Natural killer cell (primary cell): ENCODE data around the gene DDX42. TPM values are rescaled to one million over a fixed set of nuclear protein-coding genes. Genes with fewer than 3 reads are reported as not detected.

Source experiments
- ATAC-seq, 3 donors: fragments of 150-1000 bp in 2 of 3; fragments of 200-7000 bp in 1 of 3; cut with Tn5 transposase; 1 replicate in 1 of 3; 2 replicates in 2 of 3; pipeline ENCODE4 v1.10.0; 2021; ENCODE audit warnings: mild to moderate bottlenecking in 2 of 3, moderate library complexity in 2 of 3
- DNase-seq, 2 donors: peaks; one replicate each; pipeline versions ENCODE4 v3.0.0 to v3.0.0-alpha.2; 2013 to 2021; ENCODE audit warnings: mixed read lengths in 1 of 2
- H3K27ac ChIP-seq: one replicate; pipeline ENCODE4 v1.5.1; 2013; ENCODE audit warnings: mild to moderate bottlenecking, low read length
- H3K27me3 ChIP-seq: one replicate; pipeline ENCODE4 v1.6.1; 2013; ENCODE audit warnings: low read length; ENCODE audit not compliant: control insufficient read depth, insufficient read depth
- H3K36me3 ChIP-seq: one replicate; pipeline ENCODE4 v1.6.1; 2013; ENCODE audit warnings: low read length; ENCODE audit not compliant: control insufficient read depth, insufficient read depth
- H3K4me1 ChIP-seq: one replicate; pipeline ENCODE4 v1.6.1; 2013; ENCODE audit warnings: low read length; ENCODE audit not compliant: control insufficient read depth, insufficient read depth
- H3K4me3 ChIP-seq: one replicate; pipeline ENCODE4 v1.5.1; 2013; ENCODE audit warnings: low read length
- H3K9me3 ChIP-seq: one replicate; pipeline ENCODE4 v1.6.1; 2013; ENCODE audit warnings: low read length; ENCODE audit not compliant: control insufficient read depth, insufficient read depth
- H3K27ac Mint-ChIP-seq, 2 donors: one replicate each; pipeline ENCODE4 v1.8.0; 2022; ENCODE audit warnings: mild to moderate bottlenecking in 2 of 2, mixed read lengths in 2 of 2, moderate library complexity in 1 of 2
- H3K27me3 Mint-ChIP-seq, 2 donors: one replicate each; pipeline ENCODE4 v1.8.0; 2022; ENCODE audit warnings: low read depth in 2 of 2, mixed read lengths in 2 of 2
- H3K36me3 Mint-ChIP-seq: one replicate; pipeline ENCODE4 v1.8.0; 2022; ENCODE audit warnings: mixed read lengths
- H3K4me1 Mint-ChIP-seq, 2 donors: one replicate each; pipeline ENCODE4 v1.8.0; 2022; ENCODE audit warnings: mixed read lengths in 2 of 2
- H3K4me3 Mint-ChIP-seq: one replicate; pipeline ENCODE4 v1.8.0; 2022; ENCODE audit warnings: mild to moderate bottlenecking, moderate library complexity, mixed read lengths
- H3K9me3 Mint-ChIP-seq, 2 donors: one replicate each; pipeline ENCODE4 v1.8.0; 2022; ENCODE audit warnings: mixed read lengths in 2 of 2
- WGBS: methylation state at CpG from one replicate; pipeline ENCODE4 v1.1.7; 2013; ENCODE audit warnings: missing lambda C conversion rate; ENCODE audit not compliant: insufficient coverage; 5-methylcytosine and 5-hydroxymethylcytosine counted together
- intact Hi-C: fragments of 100-400 bp; cut with micrococcal nuclease; formaldehyde crosslinking; loops from one replicate; pipeline ENCODE4 v1.14.2; 2022
- total RNA-seq, 4 donors: library from RNA; stranded (reverse); fragments of 120-200 nt in 1 of 4; gene quantifications; one replicate each; pipeline versions ENCODE4 v1.2.3 to v1.2.4, GENCODE V29; 2013 to 2022
- TF ChIP-seq, protein P1 (sequence below): fragments of 200-600 bp; IDR thresholded peaks from one replicate; pipeline ENCODE4 v1.8.0; 2022; ENCODE audit warnings: antibody characterized with exemption

Gene DDX42
- total RNA-seq, 3 donors from 2014 or later (not counting 1 experiment from before 2014, with no cell fraction given), result 80.1 to 127 (median 110) TPM

DNA sequence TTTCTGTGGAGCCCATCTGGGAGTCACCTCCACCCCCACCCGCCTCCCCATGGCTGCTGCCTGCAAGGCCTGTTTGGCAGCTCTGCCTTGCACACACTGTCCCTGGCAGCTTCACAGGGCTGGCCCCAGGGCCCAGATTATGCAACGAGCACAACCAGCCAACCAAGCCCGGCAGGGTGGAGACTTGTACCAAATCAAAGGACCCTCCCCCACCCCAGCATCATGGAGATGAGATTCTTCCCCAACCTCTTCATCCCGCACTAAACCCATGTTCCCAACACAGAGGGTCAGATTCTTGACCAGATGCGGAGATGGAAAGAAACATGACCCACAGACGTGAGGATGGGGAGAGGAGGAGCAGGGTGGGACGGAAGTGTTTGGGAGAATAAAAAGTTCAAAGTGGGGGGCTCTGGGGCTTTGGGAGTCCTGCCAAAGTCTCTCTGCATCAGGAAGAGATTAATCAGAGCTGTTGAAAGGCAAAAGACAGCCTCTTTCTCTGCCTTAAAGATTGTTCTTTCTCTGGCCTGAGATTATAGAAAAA, 64.7 kb downstream of the DDX42 start:
- Mint-ChIP-seq H3K4me3 (peak overlapping the region; percentile 13), H3K9me3 (no peaks in the 10 kb centered on the region), H3K27me3 (no peaks in the 10 kb centered on the region), H3K27ac (no peak overlapping the region), H3K36me3 (no peaks in the 10 kb centered on the region), H3K4me1 (peaks cover 31 to 53% of the 10 kb centered on the region in 2 donors)
- no peak for ATAC-seq
- H3K4me3 ChIP-seq, result no peak overlapping the region
- peaks cover 29% of the 10 kb centered on the region for H3K36me3 ChIP-seq
- TF ChIP-seq, protein P1, sequence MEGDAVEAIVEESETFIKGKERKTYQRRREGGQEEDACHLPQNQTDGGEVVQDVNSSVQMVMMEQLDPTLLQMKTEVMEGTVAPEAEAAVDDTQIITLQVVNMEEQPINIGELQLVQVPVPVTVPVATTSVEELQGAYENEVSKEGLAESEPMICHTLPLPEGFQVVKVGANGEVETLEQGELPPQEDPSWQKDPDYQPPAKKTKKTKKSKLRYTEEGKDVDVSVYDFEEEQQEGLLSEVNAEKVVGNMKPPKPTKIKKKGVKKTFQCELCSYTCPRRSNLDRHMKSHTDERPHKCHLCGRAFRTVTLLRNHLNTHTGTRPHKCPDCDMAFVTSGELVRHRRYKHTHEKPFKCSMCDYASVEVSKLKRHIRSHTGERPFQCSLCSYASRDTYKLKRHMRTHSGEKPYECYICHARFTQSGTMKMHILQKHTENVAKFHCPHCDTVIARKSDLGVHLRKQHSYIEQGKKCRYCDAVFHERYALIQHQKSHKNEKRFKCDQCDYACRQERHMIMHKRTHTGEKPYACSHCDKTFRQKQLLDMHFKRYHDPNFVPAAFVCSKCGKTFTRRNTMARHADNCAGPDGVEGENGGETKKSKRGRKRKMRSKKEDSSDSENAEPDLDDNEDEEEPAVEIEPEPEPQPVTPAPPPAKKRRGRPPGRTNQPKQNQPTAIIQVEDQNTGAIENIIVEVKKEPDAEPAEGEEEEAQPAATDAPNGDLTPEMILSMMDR, result no peak
- no peaks in the 10 kb centered on the region for H3K9me3 ChIP-seq
- H3K4me1 ChIP-seq, result peaks cover 61% of the 10 kb centered on the region
- intact Hi-C loops, result no loop called here
- DNase-seq, result no peak
- no peaks in the 10 kb centered on the region for H3K27me3 ChIP-seq
- no peak overlapping the region for H3K27ac ChIP-seq
- WGBS, result 56% methylated on average over 6 of the region's 7 CpGs

DNA sequence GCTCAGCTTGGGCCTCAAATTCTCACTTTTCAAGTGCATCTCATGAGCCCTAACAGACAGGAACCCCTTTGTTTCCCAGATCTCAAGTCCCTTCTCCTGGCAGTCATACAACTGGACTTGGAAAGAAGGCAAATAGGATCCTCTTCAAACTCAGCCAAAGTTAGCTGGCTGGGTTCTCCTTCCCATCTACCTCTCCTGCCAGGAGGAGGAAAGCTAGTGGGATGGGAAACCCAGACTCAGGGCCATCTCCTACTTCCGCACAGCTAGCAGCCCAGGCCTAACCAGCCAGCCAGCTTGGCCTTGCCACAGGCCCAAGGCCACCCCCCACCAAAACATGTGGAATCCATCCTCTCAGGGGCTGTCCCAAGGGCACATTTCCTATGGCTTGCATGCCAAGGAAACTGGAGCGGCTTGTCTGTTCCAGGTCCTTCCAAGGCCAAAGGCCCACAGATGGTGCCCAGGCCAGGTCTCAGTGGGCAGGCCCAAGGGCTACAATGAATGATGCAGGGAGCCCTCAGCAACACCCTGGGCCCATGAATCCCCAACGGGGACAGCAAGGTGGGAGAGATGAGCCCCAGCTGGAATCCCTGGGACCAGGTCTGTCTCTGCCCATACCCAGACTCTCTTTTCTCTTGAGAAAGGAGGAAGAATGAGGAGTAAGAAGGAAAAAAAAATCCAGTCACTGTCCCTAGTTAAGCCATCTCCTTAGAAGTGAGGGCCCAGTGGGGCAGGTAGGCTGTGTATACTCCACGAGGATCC, 66.8 kb downstream of the DDX42 start:
- intact Hi-C loops, result loop anchor here (5.0 kb wide), 1 partner anchor 182 kb away; the partner anchor contains the start of gene ICAM2
- Histone ChIP-seq H3K27me3 (no peaks in the 10 kb centered on the region), H3K27ac (peak overlapping the region; percentile 21), H3K4me3 (peak overlapping the region; percentile 93), H3K4me1 (peaks cover 57% of the 10 kb centered on the region), H3K9me3 (no peaks in the 10 kb centered on the region), H3K36me3 (peaks cover 9% of the 10 kb centered on the region)
- ATAC-seq (no peak), DNase-seq (no peak)
- no peaks in the 10 kb centered on the region for H3K9me3 Mint-ChIP-seq
- 79% methylated on average over 4 of the region's 4 CpGs for WGBS
- H3K4me1 Mint-ChIP-seq, result peaks cover 34 to 49% of the 10 kb centered on the region in 2 donors
- H3K4me3 Mint-ChIP-seq, result peak overlapping the region; percentile 95
- peak overlapping the region; percentile 83 to 89 for H3K27ac Mint-ChIP-seq
- no peaks in the 10 kb centered on the region for H3K27me3 Mint-ChIP-seq
- TF ChIP-seq, protein P1, result no peak
- H3K36me3 Mint-ChIP-seq, result no peaks in the 10 kb centered on the region

DNA sequence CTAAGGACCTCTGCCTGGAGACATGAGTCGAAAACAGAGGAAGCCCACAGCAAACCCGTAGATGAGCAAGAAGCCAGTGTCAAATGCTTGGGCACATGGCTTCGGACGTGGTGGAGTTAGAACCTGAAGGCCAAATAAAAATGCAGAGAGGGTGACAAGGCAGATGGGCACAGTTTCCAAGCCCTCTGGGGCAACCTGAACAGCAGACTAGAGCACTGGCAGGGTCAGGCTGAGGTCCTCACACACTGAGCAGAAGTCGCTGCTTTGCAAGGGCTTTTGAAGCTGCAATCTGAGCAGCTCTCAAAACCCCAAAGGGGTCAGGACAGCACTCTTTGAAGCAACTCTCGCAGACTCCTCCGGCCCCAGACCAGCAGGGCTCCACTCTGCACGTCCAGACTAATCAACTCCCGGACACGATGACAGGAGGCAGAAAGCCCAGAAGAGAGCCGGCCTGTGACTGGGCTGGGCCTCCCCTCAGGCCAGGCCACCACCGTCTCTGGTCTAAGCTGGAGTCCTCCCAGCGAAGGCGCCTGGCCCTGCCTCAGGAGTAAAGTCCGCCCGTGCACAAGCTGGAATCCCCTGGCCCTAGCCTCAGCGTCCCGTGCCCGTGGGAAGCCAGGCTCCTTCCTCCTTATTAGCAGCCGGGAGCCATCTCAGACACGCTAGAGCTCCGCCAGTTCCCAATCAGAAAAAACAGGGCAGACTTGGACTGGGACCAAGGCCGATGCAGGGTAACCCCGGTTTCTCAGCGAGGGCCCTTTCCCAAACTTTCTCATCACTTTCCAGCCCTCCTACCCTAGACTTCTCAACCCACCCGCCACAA, 67.6 kb downstream of the DDX42 start:
- TF ChIP-seq, protein P1, result no peak
- Histone ChIP-seq H3K27me3 (no peaks in the 10 kb centered on the region), H3K27ac (peak overlapping the region; percentile 21), H3K4me3 (peak overlapping the region; percentile 93), H3K9me3 (no peaks in the 10 kb centered on the region), H3K36me3 (peaks cover 7% of the 10 kb centered on the region), H3K4me1 (peaks cover 57% of the 10 kb centered on the region)
- no peak for ATAC-seq
- intact Hi-C loops, result loop anchor here (2.0 to 5.0 kb wide), 5 partner anchors 69 to 665 kb away; partner anchors contain the start of genes CCDC47, CEP95, DDX5 and ICAM2
- WGBS, result 7% methylated on average over 26 of the region's 26 CpGs
- Mint-ChIP-seq H3K9me3 (no peaks in the 10 kb centered on the region), H3K36me3 (no peaks in the 10 kb centered on the region), H3K4me1 (peaks cover 34 to 49% of the 10 kb centered on the region in 2 donors), H3K4me3 (peak overlapping the region; percentile 95), H3K27ac (peak overlapping the region; percentile 83 to 89), H3K27me3 (no peaks in the 10 kb centered on the region)
- peak in 1 of 2 donors; percentile 39 for DNase-seq
